Esophagus muscularis mucosa (tissue), 4 donors: ENCODE measurements around the gene NUTF2.

Experiments used
- CTCF ChIP-seq, 3 experiments: fragments of 200-600 bp in 2 of 3; fragments of 450-650 bp in 1 of 3; sonication (generic) in 2 of 3; IDR thresholded peaks; one replicate each; pipeline ENCODE4 v1.5.1; 2017 to 2019; ENCODE audit warnings: antibody characterized with exemption in 3 of 3, mild to moderate bottlenecking in 2 of 3, moderate library complexity in 1 of 3
- EP300 ChIP-seq: sonication (generic); formaldehyde crosslinking; IDR thresholded peaks from one replicate; pipeline ENCODE4 v1.6.1; 2017; ENCODE audit warnings: antibody characterized with exemption
- POLR2A ChIP-seq: fragments of 450-650 bp; IDR thresholded peaks from one replicate; pipeline ENCODE4 v1.6.1; 2017; ENCODE audit warnings: antibody characterized with exemption, moderate library complexity, mild to moderate bottlenecking, low read depth
- POLR2AphosphoS5 ChIP-seq, 2 donors: sonication (generic); formaldehyde crosslinking; IDR thresholded peaks; one replicate each; pipeline ENCODE4 v1.6.1; 2017; ENCODE audit warnings: antibody characterized with exemption in 2 of 2

DNA sequence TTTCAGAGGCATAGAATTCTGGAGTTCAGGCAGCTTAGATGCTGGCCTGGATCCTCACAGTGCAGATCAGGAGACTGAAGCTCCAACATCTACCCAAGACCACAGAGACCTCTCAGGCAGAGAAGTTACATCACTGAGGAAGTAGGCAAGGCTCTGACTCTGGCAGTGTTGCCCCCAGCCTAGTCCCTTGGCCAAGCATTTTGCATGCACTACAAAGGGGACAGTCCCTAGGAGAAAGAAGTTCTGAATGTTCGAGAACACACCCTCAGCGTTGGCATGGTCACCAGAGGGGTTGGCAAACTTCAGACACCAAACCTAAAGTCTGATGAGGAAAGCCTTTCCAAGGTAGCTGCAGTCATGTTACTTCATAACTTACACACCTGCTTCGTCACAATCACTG lies 42.8 kb upstream of the NUTF2 start:
- TF ChIP-seq POLR2AphosphoS5 (IDR thresholded peaks at IDR 0.05) (no peak), CTCF (IDR thresholded peaks at IDR 0.05) (no peak), EP300 (no peak), POLR2A (no peak)
